BE2C (cell line): Measurements from ENCODE around the gene GALNT17.

Experiments used
- DNase-seq: peaks from one replicate; pipeline ENCODE4 v3.0.0-alpha.2; 2020
- H3K27me3 ChIP-seq: fragments of 250-450 bp; sonication (Bioruptor Pico); 2 replicates; pipeline ENCODE4 v1.5.1; 2020; ENCODE audit warnings: mild to moderate bottlenecking
- H3K36me3 ChIP-seq: fragments of 250-450 bp; sonication (Bioruptor Pico); 2 replicates; pipeline ENCODE4 v1.5.1; 2020; ENCODE audit warnings: mild to moderate bottlenecking
- H3K4me1 ChIP-seq: fragments of 250-450 bp; sonication (Bioruptor Pico); 2 replicates; pipeline ENCODE4 v1.5.1; 2020
- H3K4me3 ChIP-seq: 2 replicates; pipeline ENCODE4 v1.5.1; 2011; ENCODE audit warnings: low read depth, low read length
- H3K9me3 ChIP-seq: fragments of 250-450 bp; sonication (Bioruptor Pico); 2 replicates; pipeline ENCODE4 v1.5.1; 2020
- CTCF ChIP-seq: IDR thresholded peaks from 2 replicates; pipeline ENCODE4 v1.5.1; 2012; ENCODE audit warnings: mild to moderate bottlenecking, low read depth, low read length

The GALNT17 gene

GRCh38 chr7:71300603-71301002 lies 168.7 kb downstream of the GALNT17 start:
- no peaks in the 10 kb centered on the region for H3K36me3 ChIP-seq
- H3K4me3 ChIP-seq = no peak overlapping the region
- H3K27me3 ChIP-seq = no peaks in the 10 kb centered on the region
- no peak for DNase-seq
- no peaks in the 10 kb centered on the region for H3K9me3 ChIP-seq
- TF ChIP-seq CTCF = no peak
- no peaks in the 10 kb centered on the region for H3K4me1 ChIP-seq

- H3K27me3 ChIP-seq = no peaks in the 10 kb centered on the region
- H3K4me3 ChIP-seq = no peak overlapping the region
- no peak for DNase-seq
- no peaks in the 10 kb centered on the region for H3K36me3 ChIP-seq
- no peaks in the 10 kb centered on the region for H3K9me3 ChIP-seq
- no peak for TF ChIP-seq CTCF
- no peaks in the 10 kb centered on the region for H3K4me1 ChIP-seq
Observed at GRCh38 chr7:71301167-71301566, 169.2 kb downstream of the GALNT17 start.

GRCh38 chr7:71303566-71303965 lies 171.6 kb downstream of the GALNT17 start:
- no peaks in the 10 kb centered on the region for H3K27me3 ChIP-seq
- H3K4me3 ChIP-seq = no peak overlapping the region
- DNase-seq = no peak
- no peaks in the 10 kb centered on the region for H3K4me1 ChIP-seq
- H3K36me3 ChIP-seq = no peaks in the 10 kb centered on the region
- no peak for TF ChIP-seq CTCF
- H3K9me3 ChIP-seq = no peaks in the 10 kb centered on the region

- no peak for DNase-seq
- Histone ChIP-seq H3K4me1 (no peaks in the 10 kb centered on the region), H3K27me3 (no peaks in the 10 kb centered on the region), H3K4me3 (no peak overlapping the region), H3K36me3 (no peaks in the 10 kb centered on the region), H3K9me3 (no peaks in the 10 kb centered on the region)
- no peak for TF ChIP-seq CTCF
Observed at GRCh38 chr7:71308096-71308495, 176.2 kb downstream of the GALNT17 start.

GRCh38 chr7:71311576-71311975 lies 179.6 kb downstream of the GALNT17 start:
- H3K9me3 ChIP-seq = no peaks in the 10 kb centered on the region
- no peak for TF ChIP-seq CTCF
- no peaks in the 10 kb centered on the region for H3K4me1 ChIP-seq
- no peaks in the 10 kb centered on the region for H3K27me3 ChIP-seq
- H3K36me3 ChIP-seq = no peaks in the 10 kb centered on the region
- no peak for DNase-seq
- H3K4me3 ChIP-seq = no peak overlapping the region

- H3K27me3 ChIP-seq = no peaks in the 10 kb centered on the region
- H3K9me3 ChIP-seq = no peaks in the 10 kb centered on the region
- H3K4me1 ChIP-seq = no peaks in the 10 kb centered on the region
- H3K4me3 ChIP-seq = no peak overlapping the region
- no peak for TF ChIP-seq CTCF
- H3K36me3 ChIP-seq = no peaks in the 10 kb centered on the region
- no peak for DNase-seq
Observed at GRCh38 chr7:71312755-71313490, 181.0 kb downstream of the GALNT17 start.
